ENCODE measurements around the gene ZNF441. TPM values are rescaled to one million over a fixed set of nuclear protein-coding genes. Genes with fewer than 3 reads are reported as not detected.

The ZNF441 gene
- total and polyA plus RNA-seq, 2 of the 4 experiments (the other 2 are of a cell fraction): 2.8 to 9.7 TPM

DNA sequence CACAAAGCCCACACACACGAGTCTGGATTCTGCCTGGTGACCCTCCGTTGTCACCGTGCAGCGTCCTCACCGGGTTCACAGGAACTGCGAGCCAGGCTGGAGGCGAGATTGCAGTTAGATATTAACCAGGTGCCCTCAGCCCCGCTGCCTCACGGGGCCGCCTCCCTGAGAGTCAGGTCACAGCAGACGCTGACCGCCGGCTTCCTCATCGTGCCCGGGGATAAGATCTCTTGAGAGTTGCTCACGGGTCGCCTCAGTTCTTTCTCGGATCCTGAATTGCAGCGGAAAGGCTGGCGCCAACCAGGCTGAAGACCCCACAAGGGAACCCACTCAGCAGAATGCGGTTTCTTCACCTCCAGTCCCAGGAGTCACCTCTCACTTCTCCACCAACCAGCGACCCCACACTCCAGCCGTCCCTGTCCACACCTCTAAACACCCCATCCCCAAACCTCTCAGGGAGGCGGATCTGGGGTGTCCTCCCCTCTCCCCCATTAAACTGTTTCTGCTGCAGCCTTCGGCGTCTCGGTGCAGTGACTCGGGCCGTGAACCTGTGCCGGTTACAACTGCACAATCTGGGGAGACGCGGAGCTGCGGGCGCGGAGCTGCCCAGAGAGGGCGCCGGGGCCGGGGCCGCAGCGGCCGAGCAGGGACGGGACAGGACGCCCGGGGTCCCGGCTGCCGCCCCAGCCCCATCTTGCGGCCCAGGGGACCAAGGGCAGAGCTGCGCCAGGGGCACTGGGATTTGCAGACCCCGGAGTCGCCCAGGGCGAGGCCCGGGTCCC is 28.6 kb upstream of the ZNF441 start:
- no peak overlapping the region for H3K56ac ChIP-seq (ENCODE audit: extremely low read depth, insufficient read depth, low read length)
- POLR2A ChIA-PET (ENCODE audit: unreplicated experiment): interaction anchor here (0.7 kb wide), 1 partner anchor 144 kb away, joined by 4 read pairs; no protein-coding TSS in a partner anchor

More for the DNA sequence above, 28.6 kb upstream of the ZNF441 start:
- Histone ChIP-seq H2BK20ac (ENCODE audit: low read depth, low read length) (no peak overlapping the region), H3K14ac (replicated peaks; ENCODE audit: low read depth, low read length) (peak overlapping the region; percentile 52; the same call in 1 of the 2 replicates), H2AK9ac (replicated peaks; ENCODE audit: low read depth, low read length, poor library complexity) (peak overlapping the region; percentile 91), H2BK5ac (ENCODE audit: low read depth, low read length, poor library complexity, severe bottlenecking) (no peak overlapping the region), H4K91ac (ENCODE audit: insufficient read depth, low read depth, low read length) (no peak overlapping the region), H3K18ac (ENCODE audit: low read depth, low read length) (no peak overlapping the region), H3K9me1 (ENCODE audit: insufficient read depth, low read length) (peaks cover 2% of the 10 kb centered on the region; the same call in 1 of the 2 replicates), H3K9ac (ENCODE audit: low read depth, low read length) (peak overlapping the region; percentile 44), H3K9me3 (ENCODE audit: control insufficient read depth, insufficient read depth, low read length) (no peaks in the 10 kb centered on the region), H3K79me1 (ENCODE audit: low read depth in 1 of 2, low read length in 2 of 2) (peaks cover 3 to 36% of the 10 kb centered on the region in 2 experiments), H4K8ac (ENCODE audit: low read depth in 2 of 2, low read length in 2 of 2) (no peak overlapping the region; a peak in 1 of 4 replicates), H3K4ac (ENCODE audit: low read depth, low read length) (peak overlapping the region; percentile 51), H3K4me2 (ENCODE audit: low read depth, low read length) (peak overlapping the region; percentile 85), H2AK5ac (ENCODE audit: low read depth, low read length) (no peak overlapping the region), H2BK120ac (ENCODE audit: low read depth, low read length) (no peak overlapping the region), H3K27ac (ENCODE audit: insufficient read depth, low read length) (peak overlapping the region; percentile 43), H3K27me3 (ENCODE audit: control insufficient read depth, insufficient read depth, low read length) (no peaks in the 10 kb centered on the region), H3K23ac (ENCODE audit: low read depth, low read length) (peak overlapping the region; percentile 79), H3K4me3 (ENCODE audit: insufficient read depth, low read depth, low read length) (peak overlapping the region; percentile 66), H2AFZ (replicated peaks; ENCODE audit: low read length, poor library complexity) (peak overlapping the region; percentile 97), H4K5ac (ENCODE audit: low read depth, low read length) (no peak overlapping the region), H4K20me1 (ENCODE audit: insufficient read depth, low read length) (no peaks in the 10 kb centered on the region), H2BK15ac (ENCODE audit: low read depth, low read length) (no peak overlapping the region), H3K4me1 (ENCODE audit: control insufficient read depth, insufficient read depth, low read length) (peaks cover 7% of the 10 kb centered on the region), H3K36me3 (ENCODE audit: control insufficient read depth, insufficient read depth, low read length) (peaks cover 2% of the 10 kb centered on the region; the same call in 1 of the 2 replicates)
- BruUV-seq (replicated peaks): no TSS peak
- dilution Hi-C loops (cut with HindIII; ENCODE audit: low sequenced_read_pairs, unreplicated experiment) (no loop called here), in situ Hi-C loops (cut with MboI; ENCODE audit: low sequenced_read_pairs) (no loop called here), intact Hi-C loops (cut with micrococcal nuclease) (no loop called here)
- WGBS, 2 experiments (ENCODE audit: extremely low coverage in 2 of 2, insufficient read length in 1 of 2): 2% methylated on average over 39 of the region's 52 CpGs; no CpG with 5 or more reads in 1 of the 2 experiments
- CTCF ChIA-PET: interaction anchor here (1.0 kb wide), 1 partner anchor 38 kb away, joined by 3 read pairs; no protein-coding TSS in a partner anchor
- DNase-seq: peak; percentile 12
- TF ChIP-seq, protein P1, sequence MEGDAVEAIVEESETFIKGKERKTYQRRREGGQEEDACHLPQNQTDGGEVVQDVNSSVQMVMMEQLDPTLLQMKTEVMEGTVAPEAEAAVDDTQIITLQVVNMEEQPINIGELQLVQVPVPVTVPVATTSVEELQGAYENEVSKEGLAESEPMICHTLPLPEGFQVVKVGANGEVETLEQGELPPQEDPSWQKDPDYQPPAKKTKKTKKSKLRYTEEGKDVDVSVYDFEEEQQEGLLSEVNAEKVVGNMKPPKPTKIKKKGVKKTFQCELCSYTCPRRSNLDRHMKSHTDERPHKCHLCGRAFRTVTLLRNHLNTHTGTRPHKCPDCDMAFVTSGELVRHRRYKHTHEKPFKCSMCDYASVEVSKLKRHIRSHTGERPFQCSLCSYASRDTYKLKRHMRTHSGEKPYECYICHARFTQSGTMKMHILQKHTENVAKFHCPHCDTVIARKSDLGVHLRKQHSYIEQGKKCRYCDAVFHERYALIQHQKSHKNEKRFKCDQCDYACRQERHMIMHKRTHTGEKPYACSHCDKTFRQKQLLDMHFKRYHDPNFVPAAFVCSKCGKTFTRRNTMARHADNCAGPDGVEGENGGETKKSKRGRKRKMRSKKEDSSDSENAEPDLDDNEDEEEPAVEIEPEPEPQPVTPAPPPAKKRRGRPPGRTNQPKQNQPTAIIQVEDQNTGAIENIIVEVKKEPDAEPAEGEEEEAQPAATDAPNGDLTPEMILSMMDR (conservative IDR thresholded peaks at IDR 0.05; ENCODE audit: low read depth, low read length): 0 out of 2 replicates have a peak, but pooled peaks have one; percentile 5
- TF ChIP-seq, protein P2, sequence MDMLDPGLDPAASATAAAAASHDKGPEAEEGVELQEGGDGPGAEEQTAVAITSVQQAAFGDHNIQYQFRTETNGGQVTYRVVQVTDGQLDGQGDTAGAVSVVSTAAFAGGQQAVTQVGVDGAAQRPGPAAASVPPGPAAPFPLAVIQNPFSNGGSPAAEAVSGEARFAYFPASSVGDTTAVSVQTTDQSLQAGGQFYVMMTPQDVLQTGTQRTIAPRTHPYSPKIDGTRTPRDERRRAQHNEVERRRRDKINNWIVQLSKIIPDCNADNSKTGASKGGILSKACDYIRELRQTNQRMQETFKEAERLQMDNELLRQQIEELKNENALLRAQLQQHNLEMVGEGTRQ (IDR thresholded peaks at IDR 0.05; ENCODE audit: low read depth, low read length): no peak
- peak; percentile 73 for ATAC-seq (ENCODE audit: low read depth)
